ENCODE data around the gene NPAS4.
"Not testable (repeated sequence)": the region's sequence is repeated elsewhere in the genome, so short reads cannot be mapped to it uniquely, and the experiment has no call there.

The NPAS4 gene

GRCh38 chr11:66459138-66459778, 38.4 kb downstream of the NPAS4 start:
- no peak for DNase-seq

- no peak for DNase-seq
Measured at GRCh38 chr11:66462010-66462409, 41.2 kb downstream of the NPAS4 start.

- DNase-seq: no peak
Measured at GRCh38 chr11:66462911-66463310, 42.1 kb downstream of the NPAS4 start.

- not testable (repeated sequence) for DNase-seq
Measured at GRCh38 chr11:66464116-66464515, 43.3 kb downstream of the NPAS4 start.

GRCh38 chr11:66464916-66465315, 44.1 kb downstream of the NPAS4 start:
- no peak for DNase-seq

- no peak for DNase-seq
Measured at GRCh38 chr11:66465373-66466224, 44.8 kb downstream of the NPAS4 start.

- peak; percentile 90 for DNase-seq
Measured at GRCh38 chr11:66466225-66467033, 45.6 kb downstream of the NPAS4 start, which contains the start of gene PELI3. TSS of gene PELI3 (plus strand) at chr11:66466905. CDS start at chr11:66468129, 1,224 bp downstream.

- peak; percentile 50 for DNase-seq
Measured at GRCh38 chr11:66467034-66467659, 46.3 kb downstream of the NPAS4 start.

GRCh38 chr11:66467756-66468155, 46.9 kb downstream of the NPAS4 start:
- DNase-seq: peak; percentile 7

- DNase-seq: no peak
Measured at GRCh38 chr11:66468691-66469090, 47.9 kb downstream of the NPAS4 start.

GRCh38 chr11:66469441-66469840, 48.6 kb downstream of the NPAS4 start:
- DNase-seq: no peak

- no peak for DNase-seq
Measured at GRCh38 chr11:66470015-66470414, 49.2 kb downstream of the NPAS4 start.

- DNase-seq: no peak
Measured at GRCh38 chr11:66471142-66471541, 50.3 kb downstream of the NPAS4 start.

- no peak for DNase-seq
Measured at GRCh38 chr11:66472054-66472453, 51.2 kb downstream of the NPAS4 start.

- DNase-seq: no peak
Measured at GRCh38 chr11:66473167-66473566, 52.3 kb downstream of the NPAS4 start.

GRCh38 chr11:66473608-66474515, 53.0 kb downstream of the NPAS4 start:
- DNase-seq: no peak

- no peak for DNase-seq
Measured at GRCh38 chr11:66475349-66476172, 54.7 kb downstream of the NPAS4 start.

All from NCI-H774 (cell line).